ENCODE measurements around the gene APOL6. TPM values are rescaled to one million over a fixed set of nuclear protein-coding genes. Genes with fewer than 3 reads are reported as not detected.

The APOL6 gene, protein sequence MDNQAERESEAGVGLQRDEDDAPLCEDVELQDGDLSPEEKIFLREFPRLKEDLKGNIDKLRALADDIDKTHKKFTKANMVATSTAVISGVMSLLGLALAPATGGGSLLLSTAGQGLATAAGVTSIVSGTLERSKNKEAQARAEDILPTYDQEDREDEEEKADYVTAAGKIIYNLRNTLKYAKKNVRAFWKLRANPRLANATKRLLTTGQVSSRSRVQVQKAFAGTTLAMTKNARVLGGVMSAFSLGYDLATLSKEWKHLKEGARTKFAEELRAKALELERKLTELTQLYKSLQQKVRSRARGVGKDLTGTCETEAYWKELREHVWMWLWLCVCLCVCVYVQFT
- polyA plus RNA-seq (2014; cell fraction: cytosol; rRNA removed) = 0.03 and 0.14 TPM in 2 replicates
- polyA plus RNA-seq (2014; cell fraction: nucleus; rRNA removed) = not detected in 2 replicates

DNA sequence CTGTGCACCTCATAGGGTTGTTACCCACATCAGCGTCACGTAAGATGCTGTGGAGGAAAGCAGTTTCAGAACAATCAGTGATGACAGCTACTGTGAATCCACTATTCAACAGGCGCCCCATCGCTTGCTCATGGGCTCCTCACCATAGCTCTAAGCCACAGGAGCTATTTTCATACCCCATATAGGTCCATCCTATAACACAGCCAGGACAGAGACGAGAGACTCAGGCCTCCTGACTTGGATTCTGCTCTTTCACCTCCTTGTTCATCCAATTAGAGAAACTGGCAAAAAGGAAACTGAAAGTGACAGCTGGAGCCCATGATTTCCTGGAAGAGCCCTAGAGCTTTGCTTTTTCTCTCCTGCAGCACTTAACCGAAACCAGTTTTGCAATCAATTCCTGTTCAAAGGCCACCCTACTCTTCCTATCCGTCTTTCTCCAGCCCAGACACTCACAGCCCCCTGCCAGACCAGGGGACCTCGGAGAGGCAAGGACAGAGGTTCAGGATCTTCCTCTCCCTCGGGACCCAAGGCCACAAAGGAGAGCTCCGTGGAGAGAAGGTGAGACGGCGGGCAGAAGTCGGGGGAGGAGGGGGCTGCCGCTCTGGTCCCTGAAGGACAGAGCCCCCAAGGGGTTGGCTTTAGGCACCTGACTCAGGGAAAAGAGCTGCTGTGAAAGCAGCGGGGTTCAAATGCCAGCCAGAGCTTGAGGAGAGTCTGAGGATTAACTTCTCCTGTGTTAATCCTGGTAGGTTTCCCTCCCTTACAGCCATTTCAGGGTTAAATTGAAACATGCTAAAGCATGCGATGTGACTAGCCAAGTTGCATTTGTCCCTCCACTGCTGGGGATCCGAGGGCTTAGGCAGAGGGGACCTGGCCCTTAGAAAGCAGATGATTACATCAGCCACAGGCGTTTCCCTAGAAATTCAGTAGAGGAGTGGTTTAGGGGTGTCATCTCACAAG, at the start of gene APOL6:
Gene APOL6, plus strand, starts transcription at position 381 of the 960 bp plus-strand sequence. CDS start 7,980 bp downstream, outside the sequence.
- no peak for DNase-seq (ENCODE audit: low spot score)

DNA sequence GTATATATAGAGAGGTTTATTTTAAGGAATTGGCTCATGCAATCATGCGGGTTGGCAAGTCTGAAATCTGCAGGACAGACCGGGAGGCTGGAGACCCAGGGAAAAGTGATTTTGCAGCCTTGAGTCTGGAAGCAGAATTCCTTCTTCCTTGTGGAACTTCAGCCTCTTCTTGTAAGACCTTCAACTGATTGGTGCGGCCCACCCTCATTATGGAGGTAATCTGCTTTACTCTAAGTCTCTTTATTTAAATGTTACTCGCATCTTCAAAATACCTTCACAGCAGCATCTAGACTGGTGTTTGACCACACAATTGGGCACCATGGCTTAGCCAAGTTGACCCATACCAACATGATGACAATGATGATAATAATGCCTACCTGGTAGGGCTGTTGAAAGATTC, 48.9 kb upstream of the APOL6 start:
- DNase-seq (ENCODE audit: low spot score) = no peak

DNA sequence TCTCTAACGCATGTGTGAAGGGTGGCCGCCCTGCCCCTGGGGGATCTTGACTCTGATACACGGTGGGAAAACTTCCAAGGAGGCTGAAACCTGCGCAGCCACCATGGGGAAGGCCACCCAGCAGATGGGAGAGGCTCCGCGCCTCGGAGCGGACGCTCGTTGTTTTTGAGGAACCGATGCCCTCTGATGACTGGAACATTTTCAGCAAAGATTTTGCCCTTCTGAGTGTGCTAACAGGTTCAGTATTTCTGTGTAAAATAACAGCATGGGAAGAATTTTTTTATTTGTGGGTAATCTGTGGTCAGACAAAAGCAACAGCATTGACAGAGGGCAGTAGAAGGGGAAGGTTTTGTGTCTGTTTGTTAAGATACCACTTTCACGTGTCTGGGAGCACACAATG, 47.8 kb upstream of the APOL6 start:
- DNase-seq (ENCODE audit: low spot score) = no peak

DNA sequence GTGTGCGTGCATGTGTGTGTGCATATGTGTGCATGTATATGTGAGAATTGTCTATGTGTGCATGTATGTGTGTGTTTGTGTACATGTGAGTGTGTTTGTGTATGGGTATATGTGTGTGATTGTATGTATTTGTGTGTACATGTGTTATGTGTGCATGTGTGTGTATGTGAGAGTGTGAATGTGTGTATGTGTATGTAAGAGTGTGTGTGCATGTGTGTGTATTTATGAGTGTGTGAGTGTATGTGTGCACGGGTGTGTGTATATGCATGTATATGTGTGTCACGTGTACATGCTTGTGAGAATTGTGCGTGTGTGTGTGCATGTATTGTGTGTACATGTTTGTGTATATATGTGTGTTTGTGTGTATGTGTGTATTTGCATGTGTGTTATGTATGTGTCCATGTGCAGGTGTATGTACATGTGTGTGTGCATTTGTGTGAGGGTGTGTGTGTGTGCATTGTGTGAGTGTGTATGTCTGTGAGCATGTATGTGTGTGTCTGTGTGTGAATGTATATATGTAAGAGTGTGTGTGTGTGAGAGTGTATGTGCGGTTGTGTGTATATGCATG, 47.1 kb upstream of the APOL6 start:
- DNase-seq (ENCODE audit: low spot score) = no peak

DNA sequence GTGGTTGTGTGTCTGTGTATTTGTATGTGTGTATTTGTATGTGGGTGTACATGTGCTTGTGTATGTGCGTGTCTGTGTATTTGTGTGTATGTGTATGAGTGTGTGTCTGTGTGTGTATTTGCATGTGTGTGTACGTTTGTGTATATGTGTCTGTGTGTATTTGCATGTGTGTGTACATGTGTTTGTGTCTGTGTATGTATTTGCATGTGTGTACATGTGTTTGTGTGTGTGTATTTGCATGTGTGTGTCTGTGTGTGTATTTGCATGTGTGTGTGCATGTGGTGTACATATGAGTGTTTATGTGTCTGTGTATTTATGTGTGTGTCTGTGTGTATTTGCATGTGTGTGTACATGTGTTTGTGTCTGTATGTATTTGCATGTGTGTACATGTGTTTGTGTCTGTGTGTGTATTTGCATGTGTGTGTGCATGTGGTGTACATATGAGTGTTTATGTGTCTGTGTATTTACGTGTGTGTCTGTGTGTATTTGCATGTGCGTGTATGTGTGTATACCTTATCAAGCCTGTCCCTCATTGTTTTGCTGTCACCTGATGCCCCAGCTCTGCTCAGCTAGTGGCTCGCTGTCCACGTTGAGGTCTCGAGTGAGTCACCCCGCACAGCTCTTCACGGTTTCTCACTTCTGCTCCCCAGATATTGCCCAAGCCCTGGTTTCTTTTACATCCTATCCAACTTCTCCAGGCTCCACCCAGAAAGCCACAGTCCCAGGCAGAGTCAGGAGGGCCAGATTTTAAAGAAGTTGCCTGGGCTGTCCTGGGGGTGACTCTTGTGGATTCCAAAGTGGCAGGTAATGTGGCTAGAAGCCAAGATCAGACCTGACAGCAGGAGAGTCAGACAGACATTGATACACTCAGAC, 46.3 kb upstream of the APOL6 start:
- DNase-seq (ENCODE audit: low spot score) = no peak

DNA sequence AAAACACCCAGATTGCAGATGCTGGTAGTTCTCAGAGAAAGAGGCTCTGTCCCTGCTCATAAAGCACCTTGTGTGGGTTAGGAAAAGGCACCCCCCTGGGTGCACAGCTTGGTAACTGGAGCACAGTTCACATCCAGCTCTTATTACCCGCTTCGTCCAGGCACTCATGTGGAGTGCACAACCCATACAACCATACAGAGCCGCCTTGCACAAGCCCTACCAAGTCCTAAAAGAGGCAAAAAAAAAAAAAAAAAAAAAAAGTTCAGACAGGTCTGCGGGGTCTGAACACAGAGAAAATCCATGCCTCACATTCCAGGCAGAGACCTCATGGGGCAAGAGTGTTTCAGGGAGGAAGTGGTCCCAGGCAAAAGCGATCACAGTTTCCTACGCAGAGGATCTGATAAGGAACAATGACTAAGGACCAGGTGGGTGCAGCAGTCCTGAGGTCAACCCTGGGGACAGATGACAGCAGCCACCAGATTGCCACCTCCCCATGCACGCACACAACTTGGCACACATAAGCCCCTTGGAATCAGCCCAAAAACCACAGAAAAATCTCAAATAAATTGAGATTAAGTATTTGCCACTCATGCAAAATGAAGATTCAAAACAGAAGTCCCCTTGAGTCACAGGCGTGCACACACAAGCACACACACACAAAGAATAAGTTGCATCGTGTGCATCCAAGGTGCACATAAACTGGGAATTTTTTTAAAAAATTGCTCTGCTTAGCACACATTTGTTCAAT, 43.5 kb upstream of the APOL6 start:
- peak; percentile 46 for DNase-seq (ENCODE audit: low spot score)

DNA sequence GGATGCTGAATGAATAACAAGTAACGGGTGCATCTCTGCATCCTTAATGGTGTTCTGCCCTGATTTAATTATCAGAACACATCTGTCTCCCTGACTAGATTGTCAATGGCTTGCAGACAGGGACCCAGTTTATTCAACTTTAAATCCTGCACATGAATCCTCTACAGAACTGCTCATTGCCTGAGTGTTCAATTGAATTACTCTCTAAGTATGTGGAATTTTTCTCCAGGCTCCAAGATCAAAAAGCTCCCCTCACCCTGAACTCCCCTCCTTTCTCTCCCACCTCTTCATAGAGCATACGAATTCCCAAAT, 42.9 kb upstream of the APOL6 start:
- DNase-seq (ENCODE audit: low spot score) = peak; percentile 43

DNA sequence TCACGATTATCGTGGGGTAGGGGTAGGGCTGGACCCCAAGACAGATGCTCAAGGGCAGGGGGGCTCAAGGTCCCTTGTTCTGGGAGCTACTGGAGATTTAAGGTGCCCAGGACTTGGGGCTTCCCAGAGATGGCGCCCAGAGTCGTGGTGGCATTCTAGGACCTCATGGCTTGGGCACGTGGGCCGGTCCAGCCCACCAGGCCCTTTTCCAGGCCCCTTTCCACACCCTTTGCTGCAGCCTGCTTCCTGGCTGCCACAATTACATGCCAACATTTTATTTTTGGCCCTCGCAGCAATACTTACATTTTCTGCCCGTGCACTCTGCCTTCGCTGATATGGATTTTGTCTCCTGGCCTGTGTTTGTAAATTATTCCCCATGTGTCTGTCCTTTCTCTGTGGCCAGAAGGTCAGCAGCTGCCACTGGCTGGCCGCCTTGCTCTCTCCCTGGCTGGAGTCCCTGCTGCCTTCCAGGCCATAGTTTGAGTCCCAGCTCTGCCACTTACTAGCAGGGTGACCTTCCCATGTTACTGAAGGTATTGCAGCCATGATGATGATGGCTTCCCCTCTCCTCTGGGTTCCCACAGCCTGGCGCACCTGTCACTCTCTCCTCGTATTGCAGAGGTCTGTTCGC, 42.3 kb upstream of the APOL6 start:
- DNase-seq (ENCODE audit: low spot score) = no peak

DNA sequence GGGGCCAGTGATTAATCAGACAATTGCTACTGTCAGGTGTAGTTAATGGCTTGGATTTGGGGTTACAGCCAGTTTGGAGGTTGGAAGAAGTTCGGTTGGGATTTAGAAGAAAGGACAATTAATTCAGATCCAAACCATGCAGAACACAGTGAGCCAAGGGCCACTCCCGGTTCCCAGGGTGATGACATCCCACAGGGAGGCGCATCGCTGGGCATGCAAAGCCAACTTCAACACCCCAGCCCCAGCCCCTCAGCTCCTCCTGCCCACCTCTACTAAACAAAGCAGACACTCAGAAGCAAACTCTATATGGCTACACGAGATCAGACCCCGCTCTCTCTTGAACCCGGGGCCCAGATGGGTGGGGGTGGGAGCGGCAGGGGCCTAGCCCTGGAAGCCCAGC, 41.3 kb upstream of the APOL6 start:
- DNase-seq (ENCODE audit: low spot score) = no peak

DNA sequence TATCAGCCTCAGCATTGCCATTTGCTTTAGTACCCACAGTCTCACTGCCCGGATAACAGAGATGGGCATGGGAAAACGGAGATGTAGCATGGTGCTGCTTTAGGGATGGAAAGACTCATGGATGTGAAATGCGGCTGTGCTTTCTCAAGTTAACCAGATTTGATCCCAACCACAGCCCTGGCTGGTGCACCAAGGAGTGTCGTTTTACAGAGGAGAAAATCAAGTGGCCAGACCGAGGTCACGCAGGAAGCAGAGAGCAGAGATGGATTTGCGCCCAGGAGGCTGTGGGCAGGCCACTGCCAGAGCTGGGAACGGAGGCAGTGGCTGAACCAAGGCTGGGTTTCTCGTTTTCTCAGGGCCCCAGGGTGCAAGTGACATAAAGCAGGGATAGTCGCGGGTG, 40.2 kb upstream of the APOL6 start:
- peak; percentile 52 for DNase-seq (ENCODE audit: low spot score)

DNA sequence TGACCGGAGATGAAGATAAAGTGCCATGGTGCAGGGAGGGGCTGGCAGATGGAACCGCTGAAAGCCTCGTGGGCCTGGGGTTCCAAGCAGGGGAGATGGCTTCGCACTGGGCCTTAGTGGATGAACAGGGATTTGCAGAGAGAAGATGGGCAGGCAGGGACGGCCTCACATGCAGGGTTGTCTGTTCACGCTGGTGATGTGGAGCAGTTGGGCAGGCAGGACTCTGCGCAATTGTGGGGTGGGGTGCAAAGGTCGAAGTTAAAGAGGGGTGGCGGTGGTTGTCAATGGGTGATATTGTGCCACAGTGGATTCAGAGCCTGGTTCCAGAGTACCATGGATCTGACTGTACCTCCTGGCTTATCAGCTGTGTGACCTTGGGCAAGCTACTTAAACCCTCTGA, 39.0 kb upstream of the APOL6 start:
- DNase-seq (ENCODE audit: low spot score) = no peak

DNA sequence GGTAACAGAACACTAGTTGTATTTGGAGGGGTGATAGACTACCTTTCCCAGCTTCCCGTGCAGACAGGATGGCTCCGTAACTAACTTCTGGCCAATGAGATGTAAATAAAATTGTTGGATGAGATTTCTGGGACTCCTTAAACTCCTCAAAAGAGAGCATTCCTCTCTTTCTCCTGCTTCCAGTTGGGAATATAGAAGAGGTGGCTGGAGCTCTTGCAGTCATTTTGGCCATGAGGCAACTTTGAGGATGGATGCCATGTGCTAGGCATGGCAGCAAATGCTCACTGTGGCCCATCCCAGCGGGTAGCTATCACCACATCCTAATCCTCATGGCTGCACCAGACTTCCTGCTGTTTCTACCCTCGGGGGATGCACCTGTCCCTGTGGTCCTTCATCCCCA, 38.5 kb upstream of the APOL6 start:
- no peak for DNase-seq (ENCODE audit: low spot score)

DNA sequence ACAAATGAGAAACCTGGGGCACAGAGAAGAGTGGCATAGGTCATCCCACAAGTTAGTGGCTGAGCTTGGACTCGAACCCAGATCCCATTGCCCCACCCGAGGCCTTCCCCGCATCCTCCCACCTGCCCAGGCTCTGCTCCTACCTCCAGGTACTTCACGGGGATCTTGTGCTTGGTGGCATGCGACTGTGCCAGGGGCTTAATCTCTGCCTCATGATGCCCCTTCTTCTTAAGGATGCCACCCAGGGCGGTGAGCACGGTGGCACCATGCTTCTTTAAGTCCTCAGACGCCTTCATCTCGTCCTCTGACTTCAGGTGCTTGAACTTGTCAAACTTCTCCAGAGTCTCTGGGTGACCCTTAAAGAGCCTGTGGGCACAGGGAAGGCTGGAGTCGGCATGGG, 37.5 kb upstream of the APOL6 start:
- no peak for DNase-seq (ENCODE audit: low spot score)

DNA sequence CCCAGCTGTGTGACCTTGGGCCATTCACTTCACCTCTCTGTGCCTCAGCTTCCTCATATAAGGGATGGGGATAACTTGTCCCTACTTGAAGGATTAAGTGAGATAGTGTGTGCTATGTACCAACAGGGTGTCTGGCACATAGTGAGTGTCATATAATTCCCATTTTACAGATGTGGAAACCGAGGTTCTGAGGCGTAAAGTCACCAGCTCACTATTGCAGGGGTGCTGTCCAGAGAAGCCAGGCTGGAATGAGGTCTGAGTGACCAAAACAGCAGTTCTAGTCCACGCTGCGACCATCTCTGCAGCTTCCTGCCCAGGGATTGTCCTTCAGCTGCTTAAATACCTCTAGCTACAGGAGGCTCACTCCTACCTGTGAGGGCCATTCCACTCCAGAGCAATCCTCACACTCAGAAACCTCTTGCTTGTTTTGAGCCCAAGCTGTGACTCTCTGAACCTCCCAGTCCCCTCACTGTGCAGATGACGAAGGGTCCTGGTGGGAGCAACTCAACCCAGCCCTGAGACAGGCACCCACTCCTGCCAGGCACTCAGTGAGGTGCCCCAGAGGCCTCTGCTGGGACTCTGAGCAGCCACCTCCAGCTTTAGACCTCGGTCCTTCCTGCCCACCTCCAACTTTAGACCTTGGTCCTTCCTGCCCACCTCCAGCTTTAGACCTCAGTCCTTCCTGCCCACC, 36.9 kb upstream of the APOL6 start:
- DNase-seq (ENCODE audit: low spot score) = no peak

DNA sequence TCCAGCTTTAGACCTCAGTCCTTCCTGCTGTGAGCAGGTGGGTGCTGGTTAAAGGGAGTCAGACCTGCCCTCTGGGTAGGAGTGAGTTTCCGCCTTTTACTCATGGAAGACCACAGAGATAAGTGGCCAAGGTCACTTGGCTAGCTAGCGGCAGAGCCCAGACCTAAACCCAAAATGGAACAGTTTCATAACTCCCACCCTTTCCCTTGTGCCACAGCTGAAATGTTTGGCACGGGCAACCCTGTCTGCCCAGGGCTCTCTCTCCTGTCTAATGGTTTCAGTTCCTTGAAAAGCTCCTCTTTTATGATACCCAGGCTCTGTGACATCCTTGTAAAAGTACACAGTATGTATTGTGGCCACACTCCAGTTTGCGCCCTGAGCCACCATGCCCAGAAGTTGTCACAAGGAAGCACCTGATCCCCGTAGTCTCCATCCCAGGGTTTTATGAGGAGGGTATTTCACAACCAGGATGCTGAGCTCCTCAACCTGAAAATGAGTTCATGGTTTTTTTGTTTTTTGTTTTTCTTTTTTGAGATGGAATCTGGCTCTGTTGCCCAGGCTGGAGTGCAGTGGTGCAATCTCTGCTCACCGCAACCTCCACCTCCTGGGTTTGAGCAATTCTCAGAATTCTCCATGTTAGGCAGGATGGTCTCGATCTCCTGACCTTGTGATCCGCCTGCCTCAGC, 36.2 kb upstream of the APOL6 start:
- no peak for DNase-seq (ENCODE audit: low spot score)

DNA sequence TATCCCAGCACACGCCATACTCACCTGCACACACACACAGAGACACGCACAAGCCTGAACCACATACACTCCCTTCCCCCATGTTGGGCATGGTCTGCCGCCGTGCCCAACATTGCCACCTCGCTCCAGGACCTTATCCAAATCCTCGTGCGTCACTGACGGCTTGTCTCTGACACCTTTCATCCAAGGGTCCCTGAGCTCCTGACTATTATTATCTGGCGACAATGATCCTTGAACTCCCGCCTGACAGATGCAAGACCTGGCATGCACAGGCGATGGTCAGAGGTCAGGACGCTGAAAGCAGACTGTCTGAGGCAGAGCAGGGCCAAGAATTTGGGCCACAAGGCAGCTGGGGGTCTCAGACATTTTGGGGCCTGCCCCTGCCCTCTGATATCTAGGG, 35.3 kb upstream of the APOL6 start:
- DNase-seq (ENCODE audit: low spot score) = no peak

DNA sequence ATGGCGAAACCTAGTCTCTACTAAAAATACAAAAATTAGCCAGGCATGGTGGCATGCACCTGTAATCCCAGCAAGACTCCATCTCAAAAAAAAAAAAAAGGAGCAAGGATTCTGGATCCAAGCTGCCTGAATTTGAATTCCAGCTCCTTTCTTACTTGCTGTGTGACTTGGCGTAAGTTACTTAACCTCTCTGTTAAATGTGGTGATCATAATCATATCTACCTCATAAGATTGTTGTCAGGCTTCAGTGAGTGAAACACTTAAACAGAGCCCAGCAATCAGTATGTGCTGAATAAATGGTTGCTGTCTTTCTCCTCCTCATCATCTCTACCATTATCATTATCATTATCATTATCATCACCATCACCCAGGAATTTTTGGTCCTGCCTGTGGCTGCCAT, 33.8 kb upstream of the APOL6 start:
- no peak for DNase-seq (ENCODE audit: low spot score)

DNA sequence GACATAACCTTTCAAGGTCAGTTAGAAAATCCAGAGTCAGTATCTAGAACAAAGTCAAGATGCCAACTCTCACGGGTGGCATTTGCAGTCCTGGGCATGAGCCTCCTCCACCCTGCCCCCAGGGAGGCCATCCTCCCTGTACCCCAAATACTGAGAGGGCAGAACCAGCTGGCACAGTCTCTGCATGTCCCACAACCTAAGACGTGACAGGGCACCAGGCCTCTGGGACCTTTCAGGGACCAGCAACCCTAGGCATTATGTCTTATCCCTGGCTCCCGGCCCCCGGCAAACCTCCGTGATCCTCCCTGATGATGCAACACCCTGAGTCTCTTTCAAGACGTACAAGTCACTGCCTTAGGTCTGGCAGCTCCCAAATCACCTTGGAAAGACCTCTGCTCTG, 33.1 kb upstream of the APOL6 start:
- no peak for DNase-seq (ENCODE audit: low spot score)

DNA sequence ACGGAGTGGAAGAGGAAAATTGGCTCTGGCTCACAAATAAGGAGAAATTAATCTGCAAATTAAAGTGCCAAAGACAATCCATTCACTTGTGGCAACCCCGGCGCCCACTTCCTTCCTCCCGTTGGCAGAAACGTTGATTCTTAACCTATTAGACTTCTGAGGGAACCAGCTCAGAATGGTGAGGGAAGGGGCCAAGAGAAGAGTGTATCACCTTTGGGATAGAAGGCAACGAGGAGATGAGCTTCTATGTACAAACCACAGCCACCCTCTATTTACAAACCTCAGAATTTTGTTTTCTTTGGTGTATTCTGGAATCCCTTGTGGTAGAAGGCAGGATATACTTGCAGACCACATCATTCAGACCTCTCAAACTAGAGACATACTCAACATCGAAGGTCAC, 32.2 kb upstream of the APOL6 start:
- no peak for DNase-seq (ENCODE audit: low spot score)

Data from SK-N-DZ (cell line).